ENCODE results near the gene ABHD6. TPM values are rescaled to one million over a fixed set of nuclear protein-coding genes. Genes with fewer than 3 reads are reported as not detected.

ABHD6 gene
- total and polyA plus RNA-seq, 4 donors: 5.2 to 14.1 (median 10.7) TPM

DNA sequence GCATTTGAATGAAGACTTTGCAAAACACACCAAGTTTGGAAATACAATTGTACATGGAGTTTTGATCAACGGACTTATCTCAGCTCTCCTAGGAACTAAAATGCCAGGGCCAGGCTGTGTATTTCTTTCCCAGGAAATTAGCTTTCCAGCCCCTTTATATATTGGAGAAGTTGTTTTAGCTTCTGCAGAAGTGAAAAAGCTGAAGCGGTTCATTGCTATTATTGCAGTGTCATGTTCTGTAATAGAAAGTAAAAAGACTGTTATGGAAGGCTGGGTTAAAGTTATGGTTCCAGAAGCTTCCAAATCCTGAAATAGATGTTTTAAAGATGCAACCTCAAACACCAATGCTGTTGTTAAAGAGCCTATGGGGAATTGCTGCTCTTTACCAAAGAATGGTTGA is 80.2 kb downstream of the ABHD6 start:
- no peaks in the 10 kb centered on the region for H3K27me3 ChIP-seq (ENCODE audit: control insufficient read depth in 3 of 3, insufficient read depth in 3 of 3, low read length in 2 of 3)
- no peak for TF ChIP-seq CTCF (IDR thresholded peaks at IDR 0.05; ENCODE audit: control extremely low read depth, extremely low read depth)
- no peak for DNase-seq
- H3K9ac ChIP-seq (ENCODE audit: insufficient read depth in 1 of 2, low read length in 2 of 2): no peak overlapping the region
- H3K9me3 ChIP-seq (ENCODE audit: control insufficient read depth in 4 of 4, insufficient read depth in 3 of 4, low read length in 3 of 4): no peaks in the 10 kb centered on the region
- H3K4me3 ChIP-seq: no peak overlapping the region
- no peak for ATAC-seq (ENCODE audit: insufficient read depth, low FRiP score)
- WGBS, 2 donors: 69 to 80% methylated on average over 2 of the region's 2 CpGs
- H3K4me1 ChIP-seq (ENCODE audit: control insufficient read depth in 5 of 5, insufficient read depth in 5 of 5, low read length in 5 of 5): no peaks in the 10 kb centered on the region
- H3K27ac ChIP-seq (ENCODE audit: low read depth in 1 of 2, low read length in 1 of 2): no peak overlapping the region
- H3K36me3 ChIP-seq (ENCODE audit: control insufficient read depth in 4 of 4, insufficient read depth in 4 of 4, low read length in 4 of 4): peaks cover 22 to 42% (median 29%) of the 10 kb centered on the region in 4 donors

- H3K36me3 ChIP-seq (ENCODE audit: control insufficient read depth in 4 of 4, insufficient read depth in 4 of 4, low read length in 4 of 4): peaks cover 9 to 20% (median 13%) of the 10 kb centered on the region in 4 donors
- H3K9me3 ChIP-seq (ENCODE audit: control insufficient read depth in 4 of 4, insufficient read depth in 3 of 4, low read length in 3 of 4): no peaks in the 10 kb centered on the region
- 95 to 96% methylated on average over 7 of the region's 7 CpGs for WGBS, 2 donors
- H3K27me3 ChIP-seq (ENCODE audit: control insufficient read depth in 3 of 3, insufficient read depth in 3 of 3, low read length in 2 of 3): no peaks in the 10 kb centered on the region
- no peak for TF ChIP-seq CTCF (IDR thresholded peaks at IDR 0.05; ENCODE audit: control extremely low read depth, extremely low read depth)
- DNase-seq (no peak), ATAC-seq (ENCODE audit: insufficient read depth, low FRiP score) (no peak)
- no peak overlapping the region for H3K4me3 ChIP-seq
- H3K9ac ChIP-seq (ENCODE audit: insufficient read depth in 1 of 2, low read length in 2 of 2): no peak overlapping the region
- H3K4me1 ChIP-seq (ENCODE audit: control insufficient read depth in 5 of 5, insufficient read depth in 5 of 5, low read length in 5 of 5): peaks cover 3 to 7% (median 6%) of the 10 kb centered on the region in 5 donors
- H3K27ac ChIP-seq (ENCODE audit: low read depth in 1 of 2, low read length in 1 of 2): no peak overlapping the region
Observed at GRCh38 chr3:58321791-58322190, 84.2 kb downstream of the ABHD6 start.

DNA sequence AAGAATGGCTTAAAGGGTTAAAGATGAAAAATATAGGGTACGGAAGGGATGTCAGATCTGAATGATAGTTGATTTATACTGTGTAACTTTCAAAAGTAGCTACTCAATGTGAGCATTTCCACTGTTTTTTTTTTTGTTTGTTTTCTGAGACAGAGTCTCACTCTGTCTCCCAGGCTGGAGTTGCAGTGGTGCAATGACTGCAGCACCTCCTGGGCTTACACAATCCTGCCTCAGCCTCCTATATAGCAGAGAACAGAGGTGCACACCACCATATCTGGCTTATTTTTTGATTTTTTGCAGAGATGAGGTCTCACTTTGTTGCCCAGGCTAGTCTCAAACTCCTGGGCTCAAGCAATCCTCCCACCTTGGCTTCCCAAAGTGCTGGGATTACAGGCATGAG is 85.2 kb downstream of the ABHD6 start:
- H3K36me3 ChIP-seq (ENCODE audit: control insufficient read depth in 4 of 4, insufficient read depth in 4 of 4, low read length in 4 of 4): peaks cover 3 to 10% (median 7%) of the 10 kb centered on the region in 4 donors
- no peaks in the 10 kb centered on the region for H3K9me3 ChIP-seq (ENCODE audit: control insufficient read depth in 4 of 4, insufficient read depth in 3 of 4, low read length in 3 of 4)
- no peak overlapping the region for H3K4me3 ChIP-seq
- H3K27ac ChIP-seq (ENCODE audit: low read depth in 1 of 2, low read length in 1 of 2): no peak overlapping the region
- H3K27me3 ChIP-seq (ENCODE audit: control insufficient read depth in 3 of 3, insufficient read depth in 3 of 3, low read length in 2 of 3): no peaks in the 10 kb centered on the region
- WGBS, 2 donors: 81 to 87% methylated on average over 1 of the region's 1 CpG
- H3K9ac ChIP-seq (ENCODE audit: insufficient read depth in 1 of 2, low read length in 2 of 2): no peak overlapping the region
- peaks cover 3 to 7% (median 6%) of the 10 kb centered on the region in 5 donors for H3K4me1 ChIP-seq (ENCODE audit: control insufficient read depth in 5 of 5, insufficient read depth in 5 of 5, low read length in 5 of 5)
- no peak for TF ChIP-seq CTCF (IDR thresholded peaks at IDR 0.05; ENCODE audit: control extremely low read depth, extremely low read depth)
- ATAC-seq (ENCODE audit: insufficient read depth, low FRiP score) (no peak), DNase-seq (no peak)
